WERI-Rb-1 (cell line): ENCODE data around the gene PREX1.

Experiments used
- DNase-seq: peaks from one replicate; pipeline ENCODE4 v3.0.0-alpha.2; 2020
- H3K27ac ChIP-seq: fragments of 250-450 bp; sonication (Bioruptor Pico); 2 replicates; pipeline ENCODE4 v1.5.1; 2020; ENCODE audit warnings: mild to moderate bottlenecking, moderate library complexity
- H3K27me3 ChIP-seq: fragments of 250-450 bp; sonication (Bioruptor Pico); 2 replicates; pipeline ENCODE4 v1.5.1; 2021; ENCODE audit warnings: mild to moderate bottlenecking, low read depth, moderate library complexity; ENCODE audit not compliant: insufficient read depth, severe bottlenecking
- H3K36me3 ChIP-seq: fragments of 250-450 bp; sonication (Bioruptor Pico); 2 replicates; pipeline ENCODE4 v1.5.1; 2020; ENCODE audit warnings: mild to moderate bottlenecking, moderate library complexity
- H3K4me3 ChIP-seq: 2 replicates; pipeline ENCODE4 v1.5.1; 2011; ENCODE audit warnings: low read depth, mild to moderate bottlenecking, control low read depth, low read length
- H3K9me3 ChIP-seq: fragments of 250-450 bp; sonication (Bioruptor Pico); 2 replicates; pipeline ENCODE4 v1.5.1; 2021; ENCODE audit warnings: mild to moderate bottlenecking, moderate library complexity; ENCODE audit not compliant: severe bottlenecking
- TF ChIP-seq, protein P1 (sequence below): IDR thresholded peaks from 2 replicates; pipeline ENCODE4 v1.5.1; 2011; ENCODE audit warnings: low read depth, mild to moderate bottlenecking, control low read depth, inconsistent platforms, low read length

PREX1 gene

DNA sequence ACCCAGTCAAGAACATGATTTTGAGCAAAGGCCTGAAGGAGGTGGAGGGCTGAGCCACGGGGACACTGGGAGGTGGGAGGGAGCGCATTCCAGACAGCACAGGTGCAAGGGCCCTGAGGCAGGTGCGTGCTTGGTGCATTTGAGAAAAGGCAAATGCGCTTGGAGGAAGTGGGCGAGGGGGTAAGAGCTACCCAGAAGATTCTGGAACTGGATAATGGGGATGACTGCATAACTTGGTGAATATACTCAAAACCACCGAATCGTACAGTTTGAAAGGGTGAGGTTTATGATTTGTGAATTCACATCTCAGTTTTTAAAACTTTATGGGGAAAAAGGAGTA, 9.8 kb downstream of the PREX1 start:
- Histone ChIP-seq H3K36me3 (peaks cover 9% of the 10 kb centered on the region), H3K27ac (no peak overlapping the region), H3K9me3 (peaks cover 7% of the 10 kb centered on the region), H3K4me3 (no peak overlapping the region), H3K27me3 (no peaks in the 10 kb centered on the region)
- TF ChIP-seq, protein P1, sequence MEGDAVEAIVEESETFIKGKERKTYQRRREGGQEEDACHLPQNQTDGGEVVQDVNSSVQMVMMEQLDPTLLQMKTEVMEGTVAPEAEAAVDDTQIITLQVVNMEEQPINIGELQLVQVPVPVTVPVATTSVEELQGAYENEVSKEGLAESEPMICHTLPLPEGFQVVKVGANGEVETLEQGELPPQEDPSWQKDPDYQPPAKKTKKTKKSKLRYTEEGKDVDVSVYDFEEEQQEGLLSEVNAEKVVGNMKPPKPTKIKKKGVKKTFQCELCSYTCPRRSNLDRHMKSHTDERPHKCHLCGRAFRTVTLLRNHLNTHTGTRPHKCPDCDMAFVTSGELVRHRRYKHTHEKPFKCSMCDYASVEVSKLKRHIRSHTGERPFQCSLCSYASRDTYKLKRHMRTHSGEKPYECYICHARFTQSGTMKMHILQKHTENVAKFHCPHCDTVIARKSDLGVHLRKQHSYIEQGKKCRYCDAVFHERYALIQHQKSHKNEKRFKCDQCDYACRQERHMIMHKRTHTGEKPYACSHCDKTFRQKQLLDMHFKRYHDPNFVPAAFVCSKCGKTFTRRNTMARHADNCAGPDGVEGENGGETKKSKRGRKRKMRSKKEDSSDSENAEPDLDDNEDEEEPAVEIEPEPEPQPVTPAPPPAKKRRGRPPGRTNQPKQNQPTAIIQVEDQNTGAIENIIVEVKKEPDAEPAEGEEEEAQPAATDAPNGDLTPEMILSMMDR, result no peak
- no peak for DNase-seq

DNA sequence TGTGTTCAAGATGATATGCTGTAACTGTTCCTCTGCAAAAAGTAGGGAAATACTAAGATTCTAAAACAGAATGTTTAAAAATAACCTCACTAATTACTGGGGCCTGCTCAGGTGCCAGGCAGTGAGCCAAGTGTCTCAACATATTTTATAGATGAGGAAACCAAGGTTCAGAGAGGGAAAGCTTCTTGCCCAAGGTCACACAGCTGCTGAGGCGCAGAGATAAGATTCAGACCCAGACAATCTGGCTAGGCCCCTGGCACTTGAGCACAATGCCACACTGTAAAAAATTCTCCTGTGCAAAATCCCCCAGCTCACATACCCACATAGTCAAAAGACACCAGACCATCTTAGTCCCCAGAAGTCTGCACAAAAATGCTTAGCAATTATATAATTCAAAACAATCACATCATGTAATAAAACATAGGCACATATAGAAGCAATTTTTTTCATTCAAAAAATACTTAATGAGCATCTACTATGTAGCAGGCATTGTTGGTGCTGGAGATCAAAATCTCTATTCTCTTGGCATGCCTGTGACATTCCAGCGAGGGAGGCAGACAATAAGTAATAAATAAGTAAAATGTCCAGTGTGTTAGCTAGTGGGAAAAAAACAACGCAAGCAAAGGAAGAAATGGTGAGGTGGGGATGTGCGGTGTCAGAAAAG, 10.3 kb downstream of the PREX1 start:
- TF ChIP-seq, protein P1, result no peak
- no peak for DNase-seq
- H3K36me3 ChIP-seq, result peaks cover 9% of the 10 kb centered on the region
- peaks cover 7% of the 10 kb centered on the region for H3K9me3 ChIP-seq
- H3K27me3 ChIP-seq, result no peaks in the 10 kb centered on the region
- no peak overlapping the region for H3K27ac ChIP-seq
- H3K4me3 ChIP-seq, result no peak overlapping the region

DNA sequence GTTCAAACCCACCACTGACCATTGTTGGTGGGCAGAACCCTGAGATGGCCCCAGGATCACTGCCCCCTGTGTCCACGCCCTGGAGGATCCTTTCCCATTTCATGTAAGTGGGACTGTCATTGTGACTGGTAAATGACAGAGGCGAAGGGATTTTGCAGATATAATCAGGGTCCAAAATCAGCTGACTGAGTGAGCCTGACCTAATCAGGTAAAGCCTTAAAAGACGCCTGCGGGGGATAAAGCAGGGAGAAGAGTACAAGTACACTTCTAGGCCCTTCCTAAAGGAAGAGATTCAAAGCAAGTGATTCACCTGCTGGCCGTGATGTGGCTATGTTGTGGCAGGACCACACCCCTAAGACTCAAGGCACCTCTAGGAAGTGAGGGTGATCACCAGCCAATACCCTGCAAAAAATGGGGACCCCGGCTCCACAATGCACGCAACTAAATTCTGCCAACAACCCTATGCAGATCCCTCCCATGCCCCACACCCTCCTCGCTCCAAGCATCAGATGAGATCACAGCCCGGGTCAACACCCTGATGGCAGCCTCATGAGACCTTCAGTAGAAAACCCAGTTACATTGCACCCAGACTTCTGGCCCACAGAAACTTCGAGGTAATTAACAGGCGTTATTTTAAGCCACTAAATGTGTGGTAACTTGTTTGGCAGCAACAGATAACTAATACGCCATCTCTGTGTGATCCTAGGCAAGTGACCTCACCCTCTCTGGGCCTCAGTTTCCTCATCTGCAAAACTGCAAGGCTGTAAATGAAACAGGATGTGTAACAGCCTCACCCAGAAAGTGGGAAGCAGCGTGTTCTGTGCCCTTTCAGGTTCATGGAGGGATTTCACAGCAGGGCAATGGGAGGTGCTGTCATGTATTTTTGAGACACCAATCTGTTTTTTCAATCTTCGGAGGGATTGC, 11.3 kb downstream of the PREX1 start:
- DNase-seq, result no peak
- H3K9me3 ChIP-seq, result peaks cover 7% of the 10 kb centered on the region
- no peak overlapping the region; the same call in 1 of the 2 replicates for H3K27ac ChIP-seq
- H3K27me3 ChIP-seq, result no peaks in the 10 kb centered on the region
- H3K4me3 ChIP-seq, result no peak overlapping the region
- TF ChIP-seq, protein P1, result no peak
- peaks cover 9% of the 10 kb centered on the region for H3K36me3 ChIP-seq

DNA sequence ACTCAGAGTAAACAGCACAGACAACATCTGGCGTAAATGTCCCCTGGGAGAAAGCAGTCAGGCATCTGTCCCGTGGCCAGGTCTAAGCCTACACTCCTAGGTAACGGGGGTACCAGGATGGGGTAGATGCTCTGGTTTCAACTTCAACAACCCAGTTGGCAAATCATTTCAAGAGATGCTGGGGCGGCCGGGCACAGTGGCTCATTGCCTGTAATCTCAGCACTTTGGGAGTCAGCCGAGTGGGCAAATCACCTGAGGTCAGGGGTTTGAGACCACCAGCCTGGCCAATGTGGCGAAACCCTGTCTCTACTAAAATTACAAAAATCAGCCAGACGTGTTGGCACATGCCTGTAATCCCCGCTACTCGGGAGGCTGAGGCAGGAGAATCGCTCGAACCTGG, 12.3 kb downstream of the PREX1 start:
- Histone ChIP-seq H3K27me3 (no peaks in the 10 kb centered on the region), H3K9me3 (peaks cover 7% of the 10 kb centered on the region), H3K27ac (peak overlapping the region; percentile 83; the same call in 1 of the 2 replicates), H3K4me3 (no peak overlapping the region), H3K36me3 (peaks cover 9% of the 10 kb centered on the region)
- no peak for DNase-seq
- TF ChIP-seq, protein P1, result no peak

DNA sequence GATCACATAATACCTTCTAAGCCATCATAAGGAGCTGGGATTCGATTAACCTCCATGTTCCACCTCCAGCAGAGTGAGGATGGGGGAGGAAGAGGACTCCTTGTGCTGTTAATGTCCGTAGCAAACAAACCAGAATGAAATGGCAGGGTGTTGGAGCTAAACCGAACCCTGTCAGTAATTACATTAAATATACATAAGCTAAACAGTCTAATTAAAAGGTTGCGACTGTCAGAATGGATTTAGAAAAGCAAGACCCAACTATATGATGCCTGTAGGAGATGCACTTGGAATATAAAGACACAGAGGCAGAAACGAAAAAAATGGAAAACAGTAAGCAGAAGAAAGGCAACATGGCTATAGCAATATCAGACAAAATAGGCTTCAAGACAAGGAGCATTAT, 13.2 kb downstream of the PREX1 start:
- TF ChIP-seq, protein P1, result no peak
- no peak overlapping the region for H3K4me3 ChIP-seq
- peaks cover 7% of the 10 kb centered on the region for H3K9me3 ChIP-seq
- H3K27ac ChIP-seq, result peak overlapping the region; percentile 83
- DNase-seq, result peak; percentile 63
- H3K27me3 ChIP-seq, result no peaks in the 10 kb centered on the region
- H3K36me3 ChIP-seq, result peaks cover 9% of the 10 kb centered on the region
